Stimulated activated CD8-positive, alpha-beta memory T cell treated with anti-CD3 and anti-CD28 coated beads, Interleukin-4, amount 100 ng/mL, for 1 hour (primary cell): Measurements from ENCODE around the gene SUPT3H.
A peak's percentile ranks its signal among the peaks of the same experiment; 100 is the strongest.

ENCODE experiments used
- DNase-seq, 2 donors: peaks; one replicate each; pipeline ENCODE4 v3.0.0-alpha.2; 2020; ENCODE audit warnings: low read depth in 2 of 2, low spot score in 1 of 2

The SUPT3H gene

GRCh38 chr6:44965708-44966107, 412.0 kb downstream of the SUPT3H start:
- no peak for DNase-seq

- DNase-seq = no peak
Observed at GRCh38 chr6:44960898-44961297, 416.8 kb downstream of the SUPT3H start.

- DNase-seq = no peak
Observed at GRCh38 chr6:44959651-44960050, 418.1 kb downstream of the SUPT3H start.

GRCh38 chr6:44957156-44957555, 420.6 kb downstream of the SUPT3H start:
- no peak for DNase-seq

- no peak for DNase-seq
Observed at GRCh38 chr6:44956396-44956795, 421.3 kb downstream of the SUPT3H start.

GRCh38 chr6:44955145-44955544, 422.6 kb downstream of the SUPT3H start:
- DNase-seq = no peak

- DNase-seq = no peak
Observed at GRCh38 chr6:44954281-44954680, 423.5 kb downstream of the SUPT3H start.

- no peak for DNase-seq
Observed at GRCh38 chr6:44951253-44951747, 426.4 kb downstream of the SUPT3H start.

- no peak for DNase-seq
Observed at GRCh38 chr6:44949596-44950201, 428.0 kb downstream of the SUPT3H start.

- DNase-seq = no peak
Observed at GRCh38 chr6:44943541-44943940, 434.2 kb downstream of the SUPT3H start.

- no peak for DNase-seq
Observed at GRCh38 chr6:44942798-44943197, 434.9 kb downstream of the SUPT3H start.

- DNase-seq = no peak
Observed at GRCh38 chr6:44942201-44942600, 435.5 kb downstream of the SUPT3H start.

GRCh38 chr6:44940367-44940766, 437.4 kb downstream of the SUPT3H start:
- no peak for DNase-seq

GRCh38 chr6:44935693-44936300, 441.9 kb downstream of the SUPT3H start:
- DNase-seq = no peak

GRCh38 chr6:44933108-44933507, 444.6 kb downstream of the SUPT3H start:
- DNase-seq = no peak

GRCh38 chr6:44932651-44933091, 445.1 kb downstream of the SUPT3H start:
- DNase-seq = peak in 1 of 2 donors; percentile 16

GRCh38 chr6:44931385-44931784, 446.3 kb downstream of the SUPT3H start:
- DNase-seq = no peak

- DNase-seq = no peak
Observed at GRCh38 chr6:44926556-44926955, 451.2 kb downstream of the SUPT3H start.

GRCh38 chr6:44925100-44925739, 452.5 kb downstream of the SUPT3H start:
- no peak for DNase-seq

- no peak for DNase-seq
Observed at GRCh38 chr6:44923444-44923843, 454.3 kb downstream of the SUPT3H start.

- no peak for DNase-seq
Observed at GRCh38 chr6:44921798-44922197, 455.9 kb downstream of the SUPT3H start.

GRCh38 chr6:44920952-44921491, 456.7 kb downstream of the SUPT3H start:
- DNase-seq = no peak
